ENCODE data around the gene RASSF7.

DNA sequence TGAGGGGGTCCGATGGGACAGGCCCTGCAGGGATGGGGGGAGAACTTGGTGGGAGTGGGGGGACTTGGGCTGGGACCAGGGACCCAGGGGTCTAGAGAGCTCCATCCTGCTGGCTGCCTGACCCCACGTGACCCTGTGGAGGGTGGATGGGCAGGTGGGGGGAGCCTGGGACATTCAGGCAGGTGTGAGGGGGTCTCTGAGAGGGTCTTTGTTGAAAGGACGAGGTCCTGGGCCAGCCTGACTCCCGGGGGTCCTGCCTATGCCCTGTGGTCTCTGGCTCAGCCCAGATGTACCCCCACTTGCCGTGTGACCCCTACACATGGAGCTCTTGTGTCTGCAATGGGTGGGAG lies 16.0 kb upstream of the RASSF7 start:
- TF ChIP-seq SNAI2 (CRISPR knock-in tag; IDR thresholded peaks at IDR 0.05) (no peak), ZFP3 (CRISPR knock-in tag; IDR thresholded peaks at IDR 0.05) (no peak), CSDC2 (CRISPR knock-in tag; IDR thresholded peaks at IDR 0.05) (no peak), ZFP30 (CRISPR knock-in tag; IDR thresholded peaks at IDR 0.05) (no peak), ARNTL (CRISPR knock-in tag; IDR thresholded peaks at IDR 0.05; ENCODE audit: borderline replicate concordance, low read depth) (no peak), RARB (CRISPR knock-in tag; IDR thresholded peaks at IDR 0.05) (no peak), GLIS3 (CRISPR knock-in tag; IDR thresholded peaks at IDR 0.05) (no peak), ZNF565 (CRISPR knock-in tag; conservative IDR thresholded peaks at IDR 0.05; ENCODE audit: low read depth) (no peak), ZNF70 (CRISPR knock-in tag; IDR thresholded peaks at IDR 0.05) (no peak)
- TF ChIP-seq, protein P1, sequence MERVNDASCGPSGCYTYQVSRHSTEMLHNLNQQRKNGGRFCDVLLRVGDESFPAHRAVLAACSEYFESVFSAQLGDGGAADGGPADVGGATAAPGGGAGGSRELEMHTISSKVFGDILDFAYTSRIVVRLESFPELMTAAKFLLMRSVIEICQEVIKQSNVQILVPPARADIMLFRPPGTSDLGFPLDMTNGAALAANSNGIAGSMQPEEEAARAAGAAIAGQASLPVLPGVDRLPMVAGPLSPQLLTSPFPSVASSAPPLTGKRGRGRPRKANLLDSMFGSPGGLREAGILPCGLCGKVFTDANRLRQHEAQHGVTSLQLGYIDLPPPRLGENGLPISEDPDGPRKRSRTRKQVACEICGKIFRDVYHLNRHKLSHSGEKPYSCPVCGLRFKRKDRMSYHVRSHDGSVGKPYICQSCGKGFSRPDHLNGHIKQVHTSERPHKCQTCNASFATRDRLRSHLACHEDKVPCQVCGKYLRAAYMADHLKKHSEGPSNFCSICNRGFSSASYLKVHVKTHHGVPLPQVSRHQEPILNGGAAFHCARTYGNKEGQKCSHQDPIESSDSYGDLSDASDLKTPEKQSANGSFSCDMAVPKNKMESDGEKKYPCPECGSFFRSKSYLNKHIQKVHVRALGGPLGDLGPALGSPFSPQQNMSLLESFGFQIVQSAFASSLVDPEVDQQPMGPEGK (CRISPR knock-in tag; IDR thresholded peaks at IDR 0.05; ENCODE audit: borderline replicate concordance) = no peak
- TF ChIP-seq, protein P2, sequence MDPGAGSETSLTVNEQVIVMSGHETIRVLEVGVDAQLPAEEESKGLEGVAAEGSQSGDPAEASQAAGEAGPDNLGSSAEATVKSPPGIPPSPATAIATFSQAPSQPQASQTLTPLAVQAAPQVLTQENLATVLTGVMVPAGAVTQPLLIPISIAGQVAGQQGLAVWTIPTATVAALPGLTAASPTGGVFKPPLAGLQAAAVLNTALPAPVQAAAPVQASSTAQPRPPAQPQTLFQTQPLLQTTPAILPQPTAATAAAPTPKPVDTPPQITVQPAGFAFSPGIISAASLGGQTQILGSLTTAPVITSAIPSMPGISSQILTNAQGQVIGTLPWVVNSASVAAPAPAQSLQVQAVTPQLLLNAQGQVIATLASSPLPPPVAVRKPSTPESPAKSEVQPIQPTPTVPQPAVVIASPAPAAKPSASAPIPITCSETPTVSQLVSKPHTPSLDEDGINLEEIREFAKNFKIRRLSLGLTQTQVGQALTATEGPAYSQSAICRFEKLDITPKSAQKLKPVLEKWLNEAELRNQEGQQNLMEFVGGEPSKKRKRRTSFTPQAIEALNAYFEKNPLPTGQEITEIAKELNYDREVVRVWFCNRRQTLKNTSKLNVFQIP (CRISPR knock-in tag; IDR thresholded peaks at IDR 0.05; ENCODE audit: borderline replicate concordance, low read depth) = no peak
- TF ChIP-seq, protein P3, sequence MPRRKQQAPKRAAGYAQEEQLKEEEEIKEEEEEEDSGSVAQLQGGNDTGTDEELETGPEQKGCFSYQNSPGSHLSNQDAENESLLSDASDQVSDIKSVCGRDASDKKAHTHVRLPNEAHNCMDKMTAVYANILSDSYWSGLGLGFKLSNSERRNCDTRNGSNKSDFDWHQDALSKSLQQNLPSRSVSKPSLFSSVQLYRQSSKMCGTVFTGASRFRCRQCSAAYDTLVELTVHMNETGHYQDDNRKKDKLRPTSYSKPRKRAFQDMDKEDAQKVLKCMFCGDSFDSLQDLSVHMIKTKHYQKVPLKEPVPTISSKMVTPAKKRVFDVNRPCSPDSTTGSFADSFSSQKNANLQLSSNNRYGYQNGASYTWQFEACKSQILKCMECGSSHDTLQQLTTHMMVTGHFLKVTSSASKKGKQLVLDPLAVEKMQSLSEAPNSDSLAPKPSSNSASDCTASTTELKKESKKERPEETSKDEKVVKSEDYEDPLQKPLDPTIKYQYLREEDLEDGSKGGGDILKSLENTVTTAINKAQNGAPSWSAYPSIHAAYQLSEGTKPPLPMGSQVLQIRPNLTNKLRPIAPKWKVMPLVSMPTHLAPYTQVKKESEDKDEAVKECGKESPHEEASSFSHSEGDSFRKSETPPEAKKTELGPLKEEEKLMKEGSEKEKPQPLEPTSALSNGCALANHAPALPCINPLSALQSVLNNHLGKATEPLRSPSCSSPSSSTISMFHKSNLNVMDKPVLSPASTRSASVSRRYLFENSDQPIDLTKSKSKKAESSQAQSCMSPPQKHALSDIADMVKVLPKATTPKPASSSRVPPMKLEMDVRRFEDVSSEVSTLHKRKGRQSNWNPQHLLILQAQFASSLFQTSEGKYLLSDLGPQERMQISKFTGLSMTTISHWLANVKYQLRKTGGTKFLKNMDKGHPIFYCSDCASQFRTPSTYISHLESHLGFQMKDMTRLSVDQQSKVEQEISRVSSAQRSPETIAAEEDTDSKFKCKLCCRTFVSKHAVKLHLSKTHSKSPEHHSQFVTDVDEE (CRISPR knock-in tag; IDR thresholded peaks at IDR 0.05) = no peak
- TF ChIP-seq, protein P4, sequence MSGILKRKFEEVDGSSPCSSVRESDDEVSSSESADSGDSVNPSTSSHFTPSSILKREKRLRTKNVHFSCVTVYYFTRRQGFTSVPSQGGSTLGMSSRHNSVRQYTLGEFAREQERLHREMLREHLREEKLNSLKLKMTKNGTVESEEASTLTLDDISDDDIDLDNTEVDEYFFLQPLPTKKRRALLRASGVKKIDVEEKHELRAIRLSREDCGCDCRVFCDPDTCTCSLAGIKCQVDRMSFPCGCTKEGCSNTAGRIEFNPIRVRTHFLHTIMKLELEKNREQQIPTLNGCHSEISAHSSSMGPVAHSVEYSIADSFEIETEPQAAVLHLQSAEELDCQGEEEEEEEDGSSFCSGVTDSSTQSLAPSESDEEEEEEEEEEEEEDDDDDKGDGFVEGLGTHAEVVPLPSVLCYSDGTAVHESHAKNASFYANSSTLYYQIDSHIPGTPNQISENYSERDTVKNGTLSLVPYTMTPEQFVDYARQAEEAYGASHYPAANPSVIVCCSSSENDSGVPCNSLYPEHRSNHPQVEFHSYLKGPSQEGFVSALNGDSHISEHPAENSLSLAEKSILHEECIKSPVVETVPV (CRISPR knock-in tag; IDR thresholded peaks at IDR 0.05) = no peak
- TF ChIP-seq, protein P5, sequence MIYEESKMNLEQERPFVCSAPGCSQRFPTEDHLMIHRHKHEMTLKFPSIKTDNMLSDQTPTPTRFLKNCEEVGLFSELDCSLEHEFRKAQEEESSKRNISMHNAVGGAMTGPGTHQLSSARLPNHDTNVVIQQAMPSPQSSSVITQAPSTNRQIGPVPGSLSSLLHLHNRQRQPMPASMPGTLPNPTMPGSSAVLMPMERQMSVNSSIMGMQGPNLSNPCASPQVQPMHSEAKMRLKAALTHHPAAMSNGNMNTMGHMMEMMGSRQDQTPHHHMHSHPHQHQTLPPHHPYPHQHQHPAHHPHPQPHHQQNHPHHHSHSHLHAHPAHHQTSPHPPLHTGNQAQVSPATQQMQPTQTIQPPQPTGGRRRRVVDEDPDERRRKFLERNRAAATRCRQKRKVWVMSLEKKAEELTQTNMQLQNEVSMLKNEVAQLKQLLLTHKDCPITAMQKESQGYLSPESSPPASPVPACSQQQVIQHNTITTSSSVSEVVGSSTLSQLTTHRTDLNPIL (CRISPR knock-in tag; IDR thresholded peaks at IDR 0.05; ENCODE audit: low read depth) = no peak

Data from SK-N-SH treated with all-trans-retinoic acid at 6 μM for 48 hours (cell line).